ENCODE measurements around the gene KIF16B.

- TF ChIP-seq GATA3 (IDR thresholded peaks at IDR 0.05; ENCODE audit: low read depth, low read length) (no peak), GATA2 (IDR thresholded peaks at IDR 0.05; ENCODE audit: low read depth, low read length) (no peak)
These were observed 182.3 kb downstream of the KIF16B start for GRCh38 chr20:16390991-16391390.
